GM10847 (cell line): ENCODE data around the gene GGA2.

Source experiments
- POLR2A ChIP-seq: IDR thresholded peaks from 2 replicates; pipeline ENCODE4 v1.6.1; 2011; ENCODE audit not compliant: insufficient read length; ENCODE audit errors: extremely low read depth

The GGA2 gene

GRCh38 chr16:23530062-23530461 lies 19.8 kb upstream of the GGA2 start:
- no peak for TF ChIP-seq POLR2A

GRCh38 chr16:23528644-23529310 lies 18.5 kb upstream of the GGA2 start:
- TF ChIP-seq POLR2A = no peak

- no peak for TF ChIP-seq POLR2A
Measured at GRCh38 chr16:23527961-23528643, 17.8 kb upstream of the GGA2 start.

GRCh38 chr16:23524886-23525285 lies 14.6 kb upstream of the GGA2 start:
- no peak for TF ChIP-seq POLR2A

- TF ChIP-seq POLR2A = no peak
Measured at GRCh38 chr16:23523876-23524385, 13.6 kb upstream of the GGA2 start.

- TF ChIP-seq POLR2A = no peak
Measured at GRCh38 chr16:23523321-23523720, 13.0 kb upstream of the GGA2 start.

GRCh38 chr16:23521965-23522364 lies 11.7 kb upstream of the GGA2 start:
- no peak for TF ChIP-seq POLR2A

GRCh38 chr16:23521037-23521743 lies 10.9 kb upstream of the GGA2 start:
- TF ChIP-seq POLR2A = no peak

- TF ChIP-seq POLR2A = no peak
Measured at GRCh38 chr16:23520500-23520899, 10.2 kb upstream of the GGA2 start.

- TF ChIP-seq POLR2A = no peak
Measured at GRCh38 chr16:23519282-23519681, 9.0 kb upstream of the GGA2 start.

GRCh38 chr16:23518435-23518891 lies 8.2 kb upstream of the GGA2 start:
- no peak for TF ChIP-seq POLR2A

- TF ChIP-seq POLR2A = no peak
Measured at GRCh38 chr16:23516366-23517137, 6.3 kb upstream of the GGA2 start.

- TF ChIP-seq POLR2A = no peak
Measured at GRCh38 chr16:23515881-23516280, 5.6 kb upstream of the GGA2 start.

GRCh38 chr16:23514381-23515152 lies 4.3 kb upstream of the GGA2 start:
- TF ChIP-seq POLR2A = no peak

GRCh38 chr16:23512168-23512695 lies 1.9 kb upstream of the GGA2 start:
- no peak for TF ChIP-seq POLR2A

GRCh38 chr16:23511731-23512130 lies 1.4 kb upstream of the GGA2 start:
- no peak for TF ChIP-seq POLR2A
